Measurements from ENCODE around the gene CCNF. TPM values are rescaled to one million over a fixed set of nuclear protein-coding genes. Genes with fewer than 3 reads are reported as not detected.
A peak's percentile ranks its signal among the peaks of the same experiment; 100 is the strongest.
"Not testable (repeated sequence)": the region's sequence is repeated elsewhere in the genome, so short reads cannot be mapped to it uniquely, and the experiment has no call there.

Gene CCNF
- total RNA-seq, result 9.6 TPM
- 2.2 TPM for polyA plus RNA-seq

- Histone ChIP-seq H3K27ac (ENCODE audit: low read depth) (no peak within 1 kb of the TSS), H3K4me1 (ENCODE audit: insufficient read depth) (peaks cover 1% of the 10 kb centered on the region), H3K4me3 (ENCODE audit: low read depth, low read length) (peak within 1 kb of the TSS; percentile 64), H3K36me3 (ENCODE audit: insufficient read depth) (no peaks in the 10 kb centered on the region)
- peak; percentile 83 for DNase-seq (ENCODE audit: extremely low spot score)
- WGBS, result under 1% methylated on average over 103 of the region's 103 CpGs
Observed at GRCh38 chr16:2429034-2429770, at the start of gene CCNF. TSS of gene CCNF (plus strand) at chr16:2429447. CDS start at chr16:2429482, 35 bp downstream.

- WGBS, result 95% methylated on average over 1 of the region's 1 CpG
Observed at GRCh38 chr16:2383501-2383900, 45.7 kb upstream of the CCNF start.

GRCh38 chr16:2384426-2384825 lies 44.8 kb upstream of the CCNF start:
- DNase-seq (ENCODE audit: extremely low spot score), result no peak
- 26% methylated on average over 2 of the region's 2 CpGs for WGBS
- H3K27ac ChIP-seq (ENCODE audit: low read depth), result no peak overlapping the region

More at GRCh38 chr16:2383501-2383900, 45.7 kb upstream of the CCNF start:
- no peak for DNase-seq (ENCODE audit: extremely low spot score)
- Histone ChIP-seq H3K4me3 (ENCODE audit: low read depth, low read length) (no peak overlapping the region), H3K36me3 (ENCODE audit: insufficient read depth) (no peaks in the 10 kb centered on the region), H3K4me1 (ENCODE audit: insufficient read depth) (no peaks in the 10 kb centered on the region), H3K27ac (ENCODE audit: low read depth) (no peak overlapping the region)

GRCh38 chr16:2385190-2385836 lies 43.9 kb upstream of the CCNF start:
- DNase-seq (ENCODE audit: extremely low spot score), result no peak
- Histone ChIP-seq H3K27ac (ENCODE audit: low read depth) (no peak overlapping the region), H3K4me1 (ENCODE audit: insufficient read depth) (no peaks in the 10 kb centered on the region), H3K36me3 (ENCODE audit: insufficient read depth) (no peaks in the 10 kb centered on the region), H3K4me3 (ENCODE audit: low read depth, low read length) (no peak overlapping the region)
- 45% methylated on average over 3 of the region's 3 CpGs for WGBS

More at GRCh38 chr16:2384426-2384825, 44.8 kb upstream of the CCNF start:
- Histone ChIP-seq H3K36me3 (ENCODE audit: insufficient read depth) (no peaks in the 10 kb centered on the region), H3K4me3 (ENCODE audit: low read depth, low read length) (no peak overlapping the region), H3K4me1 (ENCODE audit: insufficient read depth) (no peaks in the 10 kb centered on the region)

- H3K27ac ChIP-seq (ENCODE audit: low read depth); DNase-seq (ENCODE audit: extremely low spot score); H3K4me3 ChIP-seq (ENCODE audit: low read depth, low read length); H3K4me1 ChIP-seq (ENCODE audit: insufficient read depth); H3K36me3 ChIP-seq (ENCODE audit: insufficient read depth): not testable (repeated sequence)
- WGBS, result 79% methylated on average over 19 of the region's 19 CpGs
Observed at GRCh38 chr16:2385982-2386381, 43.3 kb upstream of the CCNF start.

GRCh38 chr16:2386990-2387389 lies 42.3 kb upstream of the CCNF start:
- no peak overlapping the region for H3K27ac ChIP-seq (ENCODE audit: low read depth)
- DNase-seq (ENCODE audit: extremely low spot score), result no peak
- 43% methylated on average over 3 of the region's 3 CpGs for WGBS
- H3K4me3 ChIP-seq (ENCODE audit: low read depth, low read length), result no peak overlapping the region
- H3K4me1 ChIP-seq (ENCODE audit: insufficient read depth), result no peaks in the 10 kb centered on the region
- no peaks in the 10 kb centered on the region for H3K36me3 ChIP-seq (ENCODE audit: insufficient read depth)

- WGBS, result 80% methylated on average over 3 of the region's 3 CpGs
- Histone ChIP-seq H3K4me1 (ENCODE audit: insufficient read depth) (no peaks in the 10 kb centered on the region), H3K27ac (ENCODE audit: low read depth) (no peak overlapping the region), H3K4me3 (ENCODE audit: low read depth, low read length) (no peak overlapping the region), H3K36me3 (ENCODE audit: insufficient read depth) (no peaks in the 10 kb centered on the region)
- no peak for DNase-seq (ENCODE audit: extremely low spot score)
Observed at GRCh38 chr16:2388139-2388874, 40.9 kb upstream of the CCNF start.

GRCh38 chr16:2388875-2389433 lies 40.3 kb upstream of the CCNF start:
- Histone ChIP-seq H3K4me1 (ENCODE audit: insufficient read depth) (no peaks in the 10 kb centered on the region), H3K27ac (ENCODE audit: low read depth) (no peak overlapping the region), H3K4me3 (ENCODE audit: low read depth, low read length) (no peak overlapping the region), H3K36me3 (ENCODE audit: insufficient read depth) (no peaks in the 10 kb centered on the region)
- WGBS, result 50% methylated on average over 2 of the region's 2 CpGs
- no peak for DNase-seq (ENCODE audit: extremely low spot score)

GRCh38 chr16:2392025-2392424 lies 37.2 kb upstream of the CCNF start:
- H3K4me3 ChIP-seq (ENCODE audit: low read depth, low read length), result no peak overlapping the region
- no peak for DNase-seq (ENCODE audit: extremely low spot score)

GRCh38 chr16:2398520-2398919 lies 30.7 kb upstream of the CCNF start:
- no peak for DNase-seq (ENCODE audit: extremely low spot score)
- WGBS, result 84% methylated on average over 5 of the region's 5 CpGs

More at GRCh38 chr16:2392025-2392424, 37.2 kb upstream of the CCNF start:
- no peaks in the 10 kb centered on the region for H3K4me1 ChIP-seq (ENCODE audit: insufficient read depth)
- H3K36me3 ChIP-seq (ENCODE audit: insufficient read depth), result no peaks in the 10 kb centered on the region
- no peak overlapping the region for H3K27ac ChIP-seq (ENCODE audit: low read depth)

GRCh38 chr16:2404099-2404498 lies 25.1 kb upstream of the CCNF start:
- H3K4me1 ChIP-seq (ENCODE audit: insufficient read depth), result no peaks in the 10 kb centered on the region
- WGBS, result 59% methylated on average over 4 of the region's 4 CpGs

More at GRCh38 chr16:2398520-2398919, 30.7 kb upstream of the CCNF start:
- Histone ChIP-seq H3K4me3 (ENCODE audit: low read depth, low read length) (no peak overlapping the region), H3K27ac (ENCODE audit: low read depth) (no peak overlapping the region), H3K4me1 (ENCODE audit: insufficient read depth) (no peaks in the 10 kb centered on the region), H3K36me3 (ENCODE audit: insufficient read depth) (no peaks in the 10 kb centered on the region)

GRCh38 chr16:2415085-2415484 lies 14.2 kb upstream of the CCNF start:
- Histone ChIP-seq H3K4me1 (ENCODE audit: insufficient read depth) (no peaks in the 10 kb centered on the region), H3K4me3 (ENCODE audit: low read depth, low read length) (no peak overlapping the region), H3K36me3 (ENCODE audit: insufficient read depth) (no peaks in the 10 kb centered on the region), H3K27ac (ENCODE audit: low read depth) (no peak overlapping the region)
- DNase-seq (ENCODE audit: extremely low spot score), result no peak
- WGBS, result 53% methylated on average over 2 of the region's 2 CpGs

More at GRCh38 chr16:2404099-2404498, 25.1 kb upstream of the CCNF start:
- Histone ChIP-seq H3K27ac (ENCODE audit: low read depth) (no peak overlapping the region), H3K36me3 (ENCODE audit: insufficient read depth) (no peaks in the 10 kb centered on the region), H3K4me3 (ENCODE audit: low read depth, low read length) (no peak overlapping the region)
- no peak for DNase-seq (ENCODE audit: extremely low spot score)

GRCh38 chr16:2420035-2420434 lies 9.2 kb upstream of the CCNF start:
- H3K36me3 ChIP-seq (ENCODE audit: insufficient read depth), result no peaks in the 10 kb centered on the region
- DNase-seq (ENCODE audit: extremely low spot score), result no peak
- H3K4me3 ChIP-seq (ENCODE audit: low read depth, low read length), result no peak overlapping the region
- H3K4me1 ChIP-seq (ENCODE audit: insufficient read depth), result no peaks in the 10 kb centered on the region
- no peak overlapping the region for H3K27ac ChIP-seq (ENCODE audit: low read depth)
